Activated naive CD8-positive, alpha-beta T cell treated with anti-CD3 and anti-CD28 coated beads, Interleukin-2, amount 50 U/mL, for 24 hours (primary cell): Measurements from ENCODE around the gene SRSF12.
"Not testable (repeated sequence)": the region's sequence is repeated elsewhere in the genome, so short reads cannot be mapped to it uniquely, and the experiment has no call there.

Source experiments
- ATAC-seq: fragments of 150-1000 bp; cut with Tn5 transposase; one replicate; pipeline ENCODE4 v1.10.0; 2021
- DNase-seq: peaks from one replicate; pipeline ENCODE4 v3.0.0; 2021
- H3K27ac Mint-ChIP-seq: one replicate; pipeline ENCODE4 v1.8.0; 2021; ENCODE audit warnings: mild to moderate bottlenecking, mixed read lengths
- H3K27me3 Mint-ChIP-seq: one replicate; pipeline ENCODE4 v1.8.0; 2021; ENCODE audit warnings: mixed read lengths
- H3K36me3 Mint-ChIP-seq: one replicate; pipeline ENCODE4 v1.8.0; 2021; ENCODE audit warnings: low read depth, mixed read lengths
- H3K4me1 Mint-ChIP-seq: one replicate; pipeline ENCODE4 v1.8.0; 2021; ENCODE audit warnings: mixed read lengths
- H3K4me3 Mint-ChIP-seq: one replicate; pipeline ENCODE4 v1.8.0; 2021; ENCODE audit warnings: mild to moderate bottlenecking, moderate library complexity, mixed read lengths
- H3K9me3 Mint-ChIP-seq: one replicate; pipeline ENCODE4 v1.8.0; 2021; ENCODE audit warnings: mixed read lengths

Gene SRSF12

GRCh38 chr6:89068695-89069094, 49.2 kb downstream of the SRSF12 start:
- ATAC-seq (no peak), DNase-seq (no peak)
- Mint-ChIP-seq H3K4me1 (no peaks in the 10 kb centered on the region), H3K4me3 (no peak overlapping the region), H3K27ac (no peak overlapping the region), H3K9me3 (no peaks in the 10 kb centered on the region), H3K36me3 (no peaks in the 10 kb centered on the region), H3K27me3 (peaks cover 4% of the 10 kb centered on the region)

- no peak overlapping the region for H3K27ac Mint-ChIP-seq
- no peaks in the 10 kb centered on the region for H3K9me3 Mint-ChIP-seq
- no peak overlapping the region for H3K4me3 Mint-ChIP-seq
- DNase-seq (no peak), ATAC-seq (no peak)
- H3K4me1 Mint-ChIP-seq: no peaks in the 10 kb centered on the region
- H3K27me3 Mint-ChIP-seq: peaks cover 4% of the 10 kb centered on the region
- no peaks in the 10 kb centered on the region for H3K36me3 Mint-ChIP-seq
Measured at GRCh38 chr6:89067796-89068195, 50.1 kb downstream of the SRSF12 start.

- Mint-ChIP-seq H3K36me3 (no peaks in the 10 kb centered on the region), H3K9me3 (no peaks in the 10 kb centered on the region), H3K4me1 (no peaks in the 10 kb centered on the region), H3K4me3 (no peak overlapping the region), H3K27ac (no peak overlapping the region), H3K27me3 (peaks cover 4% of the 10 kb centered on the region)
- DNase-seq: no peak
- ATAC-seq: no peak
Measured at GRCh38 chr6:89066940-89067646, 50.8 kb downstream of the SRSF12 start.

GRCh38 chr6:89066121-89066520, 51.8 kb downstream of the SRSF12 start:
- not testable (repeated sequence) for ATAC-seq, H3K27ac Mint-ChIP-seq, H3K9me3 Mint-ChIP-seq, DNase-seq, H3K4me1 Mint-ChIP-seq, H3K27me3 Mint-ChIP-seq, H3K36me3 Mint-ChIP-seq, H3K4me3 Mint-ChIP-seq

GRCh38 chr6:89064931-89065330, 52.9 kb downstream of the SRSF12 start:
- DNase-seq, H3K27ac Mint-ChIP-seq, H3K27me3 Mint-ChIP-seq, H3K4me1 Mint-ChIP-seq, H3K4me3 Mint-ChIP-seq, H3K36me3 Mint-ChIP-seq, H3K9me3 Mint-ChIP-seq, ATAC-seq: not testable (repeated sequence)

GRCh38 chr6:89063881-89064280, 54.0 kb downstream of the SRSF12 start:
- H3K27me3 Mint-ChIP-seq: no peaks in the 10 kb centered on the region

GRCh38 chr6:89059227-89059626, 58.6 kb downstream of the SRSF12 start:
- Mint-ChIP-seq H3K4me1 (no peaks in the 10 kb centered on the region), H3K27ac (no peak overlapping the region), H3K9me3 (no peaks in the 10 kb centered on the region)

More at GRCh38 chr6:89063881-89064280, 54.0 kb downstream of the SRSF12 start:
- no peaks in the 10 kb centered on the region for H3K4me1 Mint-ChIP-seq
- no peaks in the 10 kb centered on the region for H3K9me3 Mint-ChIP-seq
- DNase-seq (no peak), ATAC-seq (no peak)
- no peaks in the 10 kb centered on the region for H3K36me3 Mint-ChIP-seq
- H3K27ac Mint-ChIP-seq: no peak overlapping the region
- no peak overlapping the region for H3K4me3 Mint-ChIP-seq

GRCh38 chr6:89058627-89059026, 59.2 kb downstream of the SRSF12 start:
- H3K9me3 Mint-ChIP-seq: no peaks in the 10 kb centered on the region
- DNase-seq (no peak), ATAC-seq (no peak)
- H3K27ac Mint-ChIP-seq: no peak overlapping the region
- no peak overlapping the region for H3K4me3 Mint-ChIP-seq
- H3K4me1 Mint-ChIP-seq: no peaks in the 10 kb centered on the region
- no peaks in the 10 kb centered on the region for H3K36me3 Mint-ChIP-seq
- H3K27me3 Mint-ChIP-seq: no peaks in the 10 kb centered on the region

More at GRCh38 chr6:89059227-89059626, 58.6 kb downstream of the SRSF12 start:
- DNase-seq: no peak
- no peaks in the 10 kb centered on the region for H3K27me3 Mint-ChIP-seq
- no peak overlapping the region for H3K4me3 Mint-ChIP-seq
- ATAC-seq: no peak
- H3K36me3 Mint-ChIP-seq: no peaks in the 10 kb centered on the region

GRCh38 chr6:89057759-89058158, 60.1 kb downstream of the SRSF12 start:
- Mint-ChIP-seq H3K4me3 (no peak overlapping the region), H3K27me3 (no peaks in the 10 kb centered on the region), H3K36me3 (no peaks in the 10 kb centered on the region), H3K9me3 (no peaks in the 10 kb centered on the region), H3K27ac (no peak overlapping the region), H3K4me1 (no peaks in the 10 kb centered on the region)
- no peak for DNase-seq
- no peak for ATAC-seq

- ATAC-seq: no peak
- DNase-seq: no peak
- Mint-ChIP-seq H3K4me3 (no peak overlapping the region), H3K27me3 (no peaks in the 10 kb centered on the region), H3K36me3 (no peaks in the 10 kb centered on the region), H3K9me3 (no peaks in the 10 kb centered on the region), H3K27ac (no peak overlapping the region), H3K4me1 (peaks cover 14% of the 10 kb centered on the region)
Measured at GRCh38 chr6:89054208-89054607, 63.7 kb downstream of the SRSF12 start.

- no peaks in the 10 kb centered on the region for H3K27me3 Mint-ChIP-seq
- H3K9me3 Mint-ChIP-seq: no peaks in the 10 kb centered on the region
- H3K27ac Mint-ChIP-seq: peak overlapping the region; percentile 53
- DNase-seq (no peak), ATAC-seq (peak; percentile 70)
- no peaks in the 10 kb centered on the region for H3K36me3 Mint-ChIP-seq
- no peak overlapping the region for H3K4me3 Mint-ChIP-seq
- H3K4me1 Mint-ChIP-seq: peaks cover 14% of the 10 kb centered on the region
Measured at GRCh38 chr6:89051676-89052075, 66.2 kb downstream of the SRSF12 start.

GRCh38 chr6:89050697-89051096, 67.2 kb downstream of the SRSF12 start:
- no peaks in the 10 kb centered on the region for H3K36me3 Mint-ChIP-seq
- DNase-seq: no peak
- H3K4me1 Mint-ChIP-seq: peaks cover 14% of the 10 kb centered on the region
- peak; percentile 36 for ATAC-seq
- H3K4me3 Mint-ChIP-seq: no peak overlapping the region
- no peaks in the 10 kb centered on the region for H3K9me3 Mint-ChIP-seq
- H3K27ac Mint-ChIP-seq: no peak overlapping the region
- no peaks in the 10 kb centered on the region for H3K27me3 Mint-ChIP-seq

GRCh38 chr6:89050155-89050554, 67.7 kb downstream of the SRSF12 start:
- DNase-seq: no peak
- no peak overlapping the region for H3K27ac Mint-ChIP-seq
- no peaks in the 10 kb centered on the region for H3K36me3 Mint-ChIP-seq
- H3K27me3 Mint-ChIP-seq: no peaks in the 10 kb centered on the region
- no peaks in the 10 kb centered on the region for H3K9me3 Mint-ChIP-seq
- H3K4me3 Mint-ChIP-seq: no peak overlapping the region
- ATAC-seq: no peak
- H3K4me1 Mint-ChIP-seq: peaks cover 14% of the 10 kb centered on the region

- no peak for DNase-seq
- Mint-ChIP-seq H3K36me3 (no peaks in the 10 kb centered on the region), H3K4me1 (peaks cover 14% of the 10 kb centered on the region), H3K27me3 (no peaks in the 10 kb centered on the region), H3K27ac (no peak overlapping the region), H3K9me3 (no peaks in the 10 kb centered on the region), H3K4me3 (no peak overlapping the region)
- no peak for ATAC-seq
Measured at GRCh38 chr6:89048985-89049384, 68.9 kb downstream of the SRSF12 start.

- H3K4me3 Mint-ChIP-seq: no peak overlapping the region
- no peaks in the 10 kb centered on the region for H3K36me3 Mint-ChIP-seq
- peaks cover 14% of the 10 kb centered on the region for H3K4me1 Mint-ChIP-seq
- H3K27ac Mint-ChIP-seq: no peak overlapping the region
- no peaks in the 10 kb centered on the region for H3K27me3 Mint-ChIP-seq
- ATAC-seq (no peak), DNase-seq (no peak)
- H3K9me3 Mint-ChIP-seq: no peaks in the 10 kb centered on the region
Measured at GRCh38 chr6:89048288-89048923, 69.5 kb downstream of the SRSF12 start.
